ENCODE measurements around the gene PIGV.

The PIGV gene

GRCh38 chr1:26774462-26774861, 13.3 kb upstream of the PIGV start:
- DNase-seq, result no peak

GRCh38 chr1:26775666-26776065, 12.1 kb upstream of the PIGV start:
- DNase-seq, result no peak

- DNase-seq, result no peak
Measured at GRCh38 chr1:26779098-26779668, 8.6 kb upstream of the PIGV start.

GRCh38 chr1:26780344-26780957, 7.3 kb upstream of the PIGV start:
- DNase-seq, result no peak

- no peak for DNase-seq
Measured at GRCh38 chr1:26781206-26781825, 6.4 kb upstream of the PIGV start.

- no peak for DNase-seq
Measured at GRCh38 chr1:26782521-26783212, 5.1 kb upstream of the PIGV start.

- no peak for DNase-seq
Measured at GRCh38 chr1:26783646-26784022, 4.1 kb upstream of the PIGV start.

- DNase-seq, result peak; percentile 79
Measured at GRCh38 chr1:26784023-26784871, 3.5 kb upstream of the PIGV start.

- no peak for DNase-seq
Measured at GRCh38 chr1:26784886-26785285, 2.9 kb upstream of the PIGV start.

GRCh38 chr1:26785611-26786436, 1.9 kb upstream of the PIGV start:
- peak; percentile 79 for DNase-seq

GRCh38 chr1:26786437-26787380, 1.0 kb upstream of the PIGV start:
- DNase-seq, result peak; percentile 86

GRCh38 chr1:26787381-26787705, 407 bp upstream of the PIGV start:
- DNase-seq, result peak; percentile 53

GRCh38 chr1:26788515-26788785, 700 bp downstream of the PIGV start:
- DNase-seq, result no peak

- peak; percentile 89 for DNase-seq
Measured at GRCh38 chr1:26788836-26789611, 1.3 kb downstream of the PIGV start.

GRCh38 chr1:26789612-26789865, 1.8 kb downstream of the PIGV start:
- no peak for DNase-seq

GRCh38 chr1:26789931-26790330, 2.2 kb downstream of the PIGV start:
- DNase-seq, result no peak

- DNase-seq, result no peak
Measured at GRCh38 chr1:26790551-26790953, 2.8 kb downstream of the PIGV start.

- DNase-seq, result no peak
Measured at GRCh38 chr1:26791148-26791547, 3.4 kb downstream of the PIGV start.

GRCh38 chr1:26791626-26792025, 3.9 kb downstream of the PIGV start:
- DNase-seq, result no peak

- DNase-seq, result no peak
Measured at GRCh38 chr1:26792924-26793323, 5.2 kb downstream of the PIGV start.

GRCh38 chr1:26794391-26794790, 6.6 kb downstream of the PIGV start:
- no peak for DNase-seq
